ENCODE data around the gene JARID2.
"Not testable (repeated sequence)": the region's sequence is repeated elsewhere in the genome, so short reads cannot be mapped to it uniquely, and the experiment has no call there.

Gene JARID2

DNA sequence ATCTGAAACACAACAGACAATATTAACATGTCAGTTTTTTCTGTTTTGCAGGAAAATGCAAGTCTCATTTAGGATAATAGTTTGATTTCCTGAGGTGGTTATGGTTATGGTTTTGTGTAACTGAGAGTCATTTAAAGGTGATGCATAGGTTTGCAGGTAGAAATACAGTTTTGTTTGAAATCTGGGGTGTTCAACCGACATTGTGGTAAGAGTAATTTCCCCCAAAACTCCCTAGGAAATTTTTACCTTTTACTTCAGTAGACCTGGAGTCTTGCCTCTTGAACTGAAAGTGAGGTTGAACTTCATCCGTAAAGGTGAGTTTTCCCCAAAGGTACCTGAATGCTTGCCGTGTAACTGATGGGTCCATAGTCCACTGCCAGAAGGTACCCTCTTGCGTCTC lies 71.4 kb downstream of the JARID2 start:
- H3K27ac ChIP-seq (ENCODE audit: low read depth, low read length), result no peak overlapping the region
- H3K27me3 ChIP-seq (ENCODE audit: control insufficient read depth, insufficient read depth, low read length), result no peaks in the 10 kb centered on the region
- H3K36me3 ChIP-seq (ENCODE audit: control insufficient read depth, insufficient read depth, low read length), result peaks cover 3% of the 10 kb centered on the region; the same call in 1 of the 2 replicates
- H3K9ac ChIP-seq (ENCODE audit: low read length), result no peak overlapping the region
- peaks cover 87% of the 10 kb centered on the region for H3K4me1 ChIP-seq (ENCODE audit: control insufficient read depth, insufficient read depth, low read length)
- H3K9me3 ChIP-seq (ENCODE audit: control insufficient read depth, insufficient read depth, low read depth, low read length), result no peaks in the 10 kb centered on the region
- H3K4me3 ChIP-seq (ENCODE audit: low read depth, low read length), result no peak overlapping the region

DNA sequence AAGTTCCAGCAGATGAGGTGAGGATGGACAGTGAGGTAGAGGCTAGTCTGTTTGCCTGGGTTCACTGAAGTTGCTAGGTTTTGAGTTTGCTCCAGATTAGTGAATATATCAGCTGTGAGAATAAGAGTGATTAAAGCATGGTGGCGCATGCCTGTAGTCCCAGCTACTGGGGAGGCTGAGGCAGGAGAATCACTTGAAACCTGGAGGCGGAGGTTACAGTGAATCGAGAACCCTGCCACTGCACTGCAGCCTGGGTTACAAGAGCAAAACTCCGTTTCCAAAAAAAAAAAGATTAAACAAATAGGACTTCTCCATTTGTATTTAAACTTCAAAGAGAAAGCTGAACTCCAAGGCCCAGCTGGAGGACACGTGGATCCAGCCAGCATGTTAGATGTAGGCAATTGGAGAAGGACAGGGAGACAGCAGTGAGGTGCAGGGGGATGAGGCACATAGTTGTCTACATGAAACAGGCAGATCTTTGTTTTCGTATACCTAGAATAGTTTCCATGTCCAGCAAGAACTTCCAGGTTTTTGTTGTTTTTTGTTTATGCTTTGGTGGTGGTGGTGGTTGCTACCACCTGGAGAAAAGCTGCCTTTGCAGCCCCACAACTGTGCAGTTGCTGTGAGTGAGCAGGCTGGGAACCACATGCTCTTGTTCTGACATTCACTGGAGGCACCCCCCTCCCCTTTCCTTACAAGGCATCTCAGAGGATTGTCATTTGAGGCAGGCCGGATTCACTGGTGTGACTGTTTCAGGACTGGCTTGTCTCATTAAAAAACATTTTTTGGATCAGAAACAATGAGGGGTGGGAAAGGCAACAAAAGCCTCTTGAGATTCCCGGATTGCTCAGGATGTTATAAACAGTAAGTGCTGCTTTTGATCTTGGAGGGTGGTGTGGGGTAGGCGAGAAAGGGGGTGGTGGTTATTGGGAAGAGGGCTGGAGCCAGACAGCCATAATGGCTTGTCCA lies 72.3 kb downstream of the JARID2 start:
- Histone ChIP-seq H3K27me3 (ENCODE audit: control insufficient read depth, insufficient read depth, low read length) (no peaks in the 10 kb centered on the region), H3K4me3 (ENCODE audit: low read depth, low read length) (no peak overlapping the region), H3K4me1 (ENCODE audit: control insufficient read depth, insufficient read depth, low read length) (peaks cover 87% of the 10 kb centered on the region), H3K27ac (ENCODE audit: low read depth, low read length) (no peak overlapping the region), H3K36me3 (ENCODE audit: control insufficient read depth, insufficient read depth, low read length) (no peaks in the 10 kb centered on the region), H3K9me3 (ENCODE audit: control insufficient read depth, insufficient read depth, low read depth, low read length) (no peaks in the 10 kb centered on the region), H3K9ac (ENCODE audit: low read length) (no peak overlapping the region)

DNA sequence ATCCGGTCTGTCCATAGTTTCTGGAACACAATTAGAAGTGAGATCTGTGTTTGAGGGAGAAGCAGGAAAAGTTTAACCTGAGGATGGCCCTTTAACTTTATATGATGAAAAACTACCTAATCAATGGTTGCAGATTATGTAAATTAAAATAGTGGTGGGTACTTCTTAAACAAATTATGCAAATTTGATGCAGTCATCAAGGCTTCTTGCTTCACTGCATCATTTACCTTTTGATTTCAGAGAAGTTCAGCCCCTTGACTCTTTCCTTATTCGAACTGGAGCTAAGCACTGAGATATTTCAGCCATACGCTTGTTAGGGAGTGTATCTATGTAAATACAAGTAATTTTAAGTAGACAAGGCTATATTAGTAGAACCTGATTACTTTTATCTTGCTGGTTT lies 73.8 kb downstream of the JARID2 start:
- H3K36me3 ChIP-seq (ENCODE audit: control insufficient read depth, insufficient read depth, low read length), result no peaks in the 10 kb centered on the region
- H3K4me1 ChIP-seq (ENCODE audit: control insufficient read depth, insufficient read depth, low read length), result peaks cover 80% of the 10 kb centered on the region
- no peaks in the 10 kb centered on the region for H3K27me3 ChIP-seq (ENCODE audit: control insufficient read depth, insufficient read depth, low read length)
- no peak overlapping the region for H3K27ac ChIP-seq (ENCODE audit: low read depth, low read length)
- no peak overlapping the region for H3K4me3 ChIP-seq (ENCODE audit: low read depth, low read length)
- H3K9ac ChIP-seq (ENCODE audit: low read length), result no peak overlapping the region
- no peaks in the 10 kb centered on the region for H3K9me3 ChIP-seq (ENCODE audit: control insufficient read depth, insufficient read depth, low read depth, low read length)

DNA sequence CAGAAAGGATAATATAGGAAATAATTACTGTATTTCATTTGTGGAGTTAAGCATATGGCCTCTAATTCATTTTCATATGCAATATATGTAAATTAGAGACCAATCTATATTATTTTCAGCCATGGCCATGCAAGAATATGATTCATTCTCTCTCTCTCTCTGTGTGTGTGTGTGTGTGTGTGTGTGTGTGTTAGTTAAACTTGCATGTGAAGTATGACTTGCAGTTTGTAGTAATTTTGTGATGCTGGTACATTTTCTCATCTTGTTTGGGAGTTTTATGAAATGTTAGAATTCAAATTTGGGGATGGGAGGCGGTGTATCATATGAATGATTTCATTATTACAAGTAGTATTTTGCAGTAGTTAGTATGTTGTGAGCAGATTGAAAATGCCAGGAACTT lies 74.8 kb downstream of the JARID2 start:
- peaks cover 83% of the 10 kb centered on the region for H3K4me1 ChIP-seq (ENCODE audit: control insufficient read depth, insufficient read depth, low read length)
- H3K27me3 ChIP-seq (ENCODE audit: control insufficient read depth, insufficient read depth, low read length), result no peaks in the 10 kb centered on the region
- no peaks in the 10 kb centered on the region for H3K9me3 ChIP-seq (ENCODE audit: control insufficient read depth, insufficient read depth, low read depth, low read length)
- H3K36me3 ChIP-seq (ENCODE audit: control insufficient read depth, insufficient read depth, low read length), result no peaks in the 10 kb centered on the region
- H3K4me3 ChIP-seq (ENCODE audit: low read depth, low read length), result no peak overlapping the region
- H3K9ac ChIP-seq (ENCODE audit: low read length), result no peak overlapping the region
- no peak overlapping the region for H3K27ac ChIP-seq (ENCODE audit: low read depth, low read length)

GRCh38 chr6:15322184-15322583 lies 76.3 kb downstream of the JARID2 start:
- H3K4me3 ChIP-seq (ENCODE audit: low read depth, low read length), result no peak overlapping the region

GRCh38 chr6:15322781-15323536 lies 77.1 kb downstream of the JARID2 start:
- H3K27ac ChIP-seq (ENCODE audit: low read depth, low read length), result no peak overlapping the region
- no peak overlapping the region for H3K4me3 ChIP-seq (ENCODE audit: low read depth, low read length)
- no peak overlapping the region for H3K9ac ChIP-seq (ENCODE audit: low read length)
- H3K9me3 ChIP-seq (ENCODE audit: control insufficient read depth, insufficient read depth, low read depth, low read length), result no peaks in the 10 kb centered on the region
- peaks cover 84% of the 10 kb centered on the region for H3K4me1 ChIP-seq (ENCODE audit: control insufficient read depth, insufficient read depth, low read length)
- no peaks in the 10 kb centered on the region; the same call in 1 of the 2 replicates for H3K36me3 ChIP-seq (ENCODE audit: control insufficient read depth, insufficient read depth, low read length)
- H3K27me3 ChIP-seq (ENCODE audit: control insufficient read depth, insufficient read depth, low read length), result no peaks in the 10 kb centered on the region

More at GRCh38 chr6:15322184-15322583, 76.3 kb downstream of the JARID2 start:
- no peaks in the 10 kb centered on the region; the same call in 1 of the 2 replicates for H3K36me3 ChIP-seq (ENCODE audit: control insufficient read depth, insufficient read depth, low read length)
- H3K4me1 ChIP-seq (ENCODE audit: control insufficient read depth, insufficient read depth, low read length), result peaks cover 83% of the 10 kb centered on the region
- H3K9ac ChIP-seq (ENCODE audit: low read length), result no peak overlapping the region
- H3K9me3 ChIP-seq (ENCODE audit: control insufficient read depth, insufficient read depth, low read depth, low read length), result no peaks in the 10 kb centered on the region
- no peaks in the 10 kb centered on the region for H3K27me3 ChIP-seq (ENCODE audit: control insufficient read depth, insufficient read depth, low read length)
- no peak overlapping the region for H3K27ac ChIP-seq (ENCODE audit: low read depth, low read length)

GRCh38 chr6:15323611-15324010 lies 77.7 kb downstream of the JARID2 start:
- H3K27ac ChIP-seq (ENCODE audit: low read depth, low read length); H3K4me3 ChIP-seq (ENCODE audit: low read depth, low read length); H3K36me3 ChIP-seq (ENCODE audit: control insufficient read depth, insufficient read depth, low read length); H3K9ac ChIP-seq (ENCODE audit: low read length); H3K9me3 ChIP-seq (ENCODE audit: control insufficient read depth, insufficient read depth, low read depth, low read length); H3K27me3 ChIP-seq (ENCODE audit: control insufficient read depth, insufficient read depth, low read length): not testable (repeated sequence)
- peaks cover 84% of the 10 kb centered on the region for H3K4me1 ChIP-seq (ENCODE audit: control insufficient read depth, insufficient read depth, low read length)

DNA sequence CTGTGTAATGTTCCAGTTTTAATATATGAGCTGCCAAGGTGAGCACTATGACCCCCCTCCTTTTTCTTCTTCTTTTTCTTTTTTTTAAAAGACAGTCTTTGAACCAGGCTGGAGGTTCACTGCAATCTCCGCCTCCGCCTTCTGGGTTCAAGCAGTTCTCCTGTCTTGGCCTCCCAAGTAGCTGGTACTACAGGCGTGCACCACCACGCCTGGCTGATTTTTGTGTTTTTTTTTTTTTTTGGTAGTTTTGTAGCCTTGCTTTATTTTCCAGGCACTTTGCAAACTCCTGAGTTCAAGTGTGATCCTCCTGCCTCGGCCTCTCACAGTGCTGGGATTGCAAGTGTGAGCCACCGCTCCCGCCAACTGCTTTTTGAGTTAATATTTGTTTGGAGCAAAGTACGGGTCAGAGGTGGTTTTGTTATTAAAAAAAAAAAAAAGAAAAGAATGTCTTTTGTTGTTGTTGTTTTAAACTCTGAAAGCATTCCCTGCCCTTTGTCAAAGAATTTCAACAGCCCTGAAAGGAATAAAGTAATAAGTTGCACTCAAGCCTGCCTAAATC lies 78.6 kb downstream of the JARID2 start:
- Histone ChIP-seq H3K4me1 (ENCODE audit: control insufficient read depth, insufficient read depth, low read length) (peaks cover 84% of the 10 kb centered on the region), H3K27ac (ENCODE audit: low read depth, low read length) (no peak overlapping the region)

DNA sequence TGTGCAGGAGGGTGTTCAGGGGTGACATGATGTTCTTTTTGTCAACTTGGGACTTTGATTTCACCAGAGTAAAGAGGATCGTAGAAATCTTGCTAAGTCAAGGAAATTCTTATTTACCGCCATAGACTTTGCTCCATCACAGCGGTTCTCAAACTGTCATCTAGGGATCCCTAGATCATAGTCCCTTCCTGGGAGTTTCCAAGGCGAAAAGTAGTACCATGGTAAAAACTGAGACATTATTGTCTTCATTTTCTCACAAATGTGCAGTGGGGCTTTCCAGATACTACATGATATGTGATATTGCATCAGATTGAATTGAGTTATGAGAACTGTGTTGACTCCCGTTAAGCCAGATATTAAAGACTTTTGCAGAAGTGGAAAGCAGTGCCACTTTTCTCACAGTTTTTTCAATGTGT lies 79.7 kb downstream of the JARID2 start:
- H3K4me1 ChIP-seq (ENCODE audit: control insufficient read depth, insufficient read depth, low read length), result peaks cover 83% of the 10 kb centered on the region
- no peaks in the 10 kb centered on the region for H3K9me3 ChIP-seq (ENCODE audit: control insufficient read depth, insufficient read depth, low read depth, low read length)
- H3K36me3 ChIP-seq (ENCODE audit: control insufficient read depth, insufficient read depth, low read length), result peaks cover 8% of the 10 kb centered on the region
- no peak overlapping the region for H3K9ac ChIP-seq (ENCODE audit: low read length)
- no peak overlapping the region for H3K27ac ChIP-seq (ENCODE audit: low read depth, low read length)
- no peak overlapping the region for H3K4me3 ChIP-seq (ENCODE audit: low read depth, low read length)
- no peaks in the 10 kb centered on the region for H3K27me3 ChIP-seq (ENCODE audit: control insufficient read depth, insufficient read depth, low read length)

More for the DNA sequence above, 78.6 kb downstream of the JARID2 start:
- H3K4me3 ChIP-seq (ENCODE audit: low read depth, low read length), result no peak overlapping the region
- no peaks in the 10 kb centered on the region for H3K27me3 ChIP-seq (ENCODE audit: control insufficient read depth, insufficient read depth, low read length)
- peaks cover 8% of the 10 kb centered on the region for H3K36me3 ChIP-seq (ENCODE audit: control insufficient read depth, insufficient read depth, low read length)
- no peaks in the 10 kb centered on the region for H3K9me3 ChIP-seq (ENCODE audit: control insufficient read depth, insufficient read depth, low read depth, low read length)
- no peak overlapping the region for H3K9ac ChIP-seq (ENCODE audit: low read length)

- peaks cover 83% of the 10 kb centered on the region for H3K4me1 ChIP-seq (ENCODE audit: control insufficient read depth, insufficient read depth, low read length)
Measured at GRCh38 chr6:15326067-15326614, 80.3 kb downstream of the JARID2 start.

More at GRCh38 chr6:15326067-15326614, 80.3 kb downstream of the JARID2 start:
- Histone ChIP-seq H3K9ac (ENCODE audit: low read length) (no peak overlapping the region), H3K4me3 (ENCODE audit: low read depth, low read length) (no peak overlapping the region), H3K9me3 (ENCODE audit: control insufficient read depth, insufficient read depth, low read depth, low read length) (no peaks in the 10 kb centered on the region), H3K27me3 (ENCODE audit: control insufficient read depth, insufficient read depth, low read length) (no peaks in the 10 kb centered on the region), H3K36me3 (ENCODE audit: control insufficient read depth, insufficient read depth, low read length) (peaks cover 8% of the 10 kb centered on the region), H3K27ac (ENCODE audit: low read depth, low read length) (no peak overlapping the region)

All from HUES6 (cell line).